Suppressor macrophage treated with lipopolysaccharide for 1 hour (primary cell): ENCODE results near the gene MRPS21.

Experiments used
- DNase-seq, 3 donors: peaks; one replicate each; pipeline ENCODE4 v3.0.0-alpha.2; 2020 to 2022

Gene MRPS21

GRCh38 chr1:150293433-150294253 is at the start of gene MRPS21:
TSS of gene MRPS21 (plus strand) at chr1:150293861. CDS start at chr1:150294367, 506 bp downstream.
- DNase-seq: peak; percentile 85 to 88 (median 87)

- DNase-seq: no peak
Observed at GRCh38 chr1:150249936-150250335, 43.7 kb upstream of the MRPS21 start.

GRCh38 chr1:150256198-150256553 is 37.5 kb upstream of the MRPS21 start:
- DNase-seq: no peak

DNA sequence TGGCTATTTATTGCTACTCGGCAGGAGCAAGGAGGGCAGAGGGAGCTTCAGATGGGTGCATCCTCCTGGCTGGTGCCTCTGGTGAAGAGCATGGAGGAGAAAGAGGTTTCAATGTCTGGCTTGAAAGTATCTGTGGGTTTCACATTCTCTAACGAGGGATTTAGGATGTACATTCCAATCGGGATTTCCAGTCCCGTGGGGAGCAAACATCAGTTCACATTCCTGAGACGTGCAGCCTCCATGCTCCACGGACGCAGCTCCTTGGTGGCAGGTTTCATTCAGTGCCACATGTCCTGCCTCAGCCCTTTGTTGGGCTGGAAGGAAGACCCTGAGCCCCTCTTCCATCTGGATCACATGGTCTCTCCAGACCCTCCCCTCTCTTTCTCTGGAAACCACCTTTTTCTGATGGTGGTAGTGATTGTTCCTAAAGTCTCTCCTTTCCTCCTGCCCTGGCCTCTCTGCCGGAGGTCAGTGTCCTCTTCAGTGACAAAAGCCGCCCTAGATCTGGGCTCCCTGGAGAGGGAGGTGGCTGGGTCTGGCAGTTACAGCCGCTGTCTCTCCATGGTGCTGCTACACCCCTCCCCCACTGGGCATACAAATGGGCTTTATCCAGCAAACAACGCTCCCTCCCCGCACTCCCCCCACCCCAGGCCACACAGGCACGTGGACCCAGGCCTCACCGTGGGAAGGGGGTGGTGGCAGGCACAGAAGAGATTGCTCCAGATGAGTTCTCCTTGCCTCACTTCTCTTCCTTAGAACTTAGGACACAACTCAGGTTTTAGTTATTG is 36.9 kb upstream of the MRPS21 start:
- DNase-seq: no peak

- no peak for DNase-seq
Observed at GRCh38 chr1:150257624-150258585, 35.8 kb upstream of the MRPS21 start, which contains the start of gene CA14. TSS of gene CA14 (plus strand) at chr1:150257774. CDS start at chr1:150258129, 355 bp downstream.

DNA sequence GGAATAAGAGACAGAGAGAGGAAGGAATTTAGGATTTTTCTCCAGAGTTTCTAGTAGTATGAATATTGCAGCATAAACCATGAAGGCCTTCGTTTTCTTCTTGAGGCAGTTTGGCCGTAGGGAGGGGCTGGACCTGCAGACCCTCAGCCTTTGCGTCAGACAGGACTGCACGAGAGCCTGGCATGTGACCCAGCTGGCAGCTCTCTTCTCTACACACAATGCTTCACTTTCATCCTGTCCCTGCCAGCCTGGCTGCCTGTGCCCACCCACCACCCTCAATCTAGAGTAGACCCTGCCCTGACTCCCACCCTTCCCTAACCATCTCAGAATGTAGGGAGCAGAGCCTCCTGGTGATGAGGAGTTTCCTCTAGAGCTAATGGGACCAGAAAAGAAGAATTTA is 34.4 kb upstream of the MRPS21 start:
- no peak for DNase-seq

DNA sequence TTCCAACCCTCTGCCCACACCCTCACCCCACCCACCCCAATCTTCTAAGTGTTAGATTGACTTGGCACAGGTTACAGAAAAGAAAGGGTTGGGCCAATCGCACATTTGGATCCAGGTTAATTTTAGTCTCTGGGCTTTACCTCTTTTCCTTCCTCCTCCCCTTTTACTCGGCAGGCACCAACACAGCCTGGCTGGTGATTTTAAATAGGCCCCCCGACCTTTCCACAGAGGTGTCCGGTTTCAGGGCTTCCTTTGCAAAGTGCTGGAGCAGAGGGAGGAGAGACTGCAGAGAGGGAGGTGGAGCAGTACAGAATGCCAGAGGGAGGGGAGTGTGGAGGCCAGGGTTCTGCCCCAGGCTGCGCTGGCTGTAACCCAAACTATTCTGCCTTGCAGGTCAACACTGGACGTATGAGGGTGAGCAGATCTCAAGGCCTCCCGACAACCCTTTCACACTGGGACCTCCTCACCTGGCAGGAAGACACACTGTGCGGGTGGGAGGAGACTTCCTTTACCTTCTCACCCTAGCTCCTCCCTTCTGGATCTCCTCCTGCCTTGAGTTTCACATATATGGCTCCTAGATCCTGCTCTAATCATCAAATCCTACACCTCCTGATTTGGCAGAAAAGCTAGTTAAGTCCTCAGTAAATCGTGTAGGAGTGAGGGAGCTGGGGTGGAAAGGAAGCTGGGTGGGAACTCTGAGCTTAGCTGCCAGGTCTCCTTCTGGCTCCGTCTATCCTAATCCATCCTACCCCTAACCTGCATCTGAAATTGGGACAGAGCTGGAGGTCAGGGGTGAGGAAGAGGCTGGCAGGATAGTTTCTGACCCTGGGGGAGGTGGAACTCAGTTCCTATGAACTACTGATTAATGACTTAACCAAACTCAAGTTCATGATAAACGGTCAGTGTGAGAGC is 33.6 kb upstream of the MRPS21 start:
- no peak for DNase-seq

DNA sequence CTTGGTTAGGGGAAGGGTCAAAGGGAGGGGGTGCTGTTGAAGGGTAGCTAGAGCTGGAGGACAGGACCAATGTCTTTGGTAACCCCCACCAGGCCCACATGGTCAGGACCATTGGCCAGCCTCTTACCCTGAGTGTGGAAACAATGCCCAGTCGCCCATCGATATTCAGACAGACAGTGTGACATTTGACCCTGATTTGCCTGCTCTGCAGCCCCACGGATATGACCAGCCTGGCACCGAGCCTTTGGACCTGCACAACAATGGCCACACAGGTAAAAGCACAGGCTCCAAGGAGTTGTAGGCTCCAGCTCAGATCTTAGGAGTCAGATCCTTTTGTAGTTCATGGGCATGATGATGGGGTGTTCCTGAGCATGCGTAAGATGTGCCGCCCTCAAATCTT is 32.3 kb upstream of the MRPS21 start:
- no peak for DNase-seq

DNA sequence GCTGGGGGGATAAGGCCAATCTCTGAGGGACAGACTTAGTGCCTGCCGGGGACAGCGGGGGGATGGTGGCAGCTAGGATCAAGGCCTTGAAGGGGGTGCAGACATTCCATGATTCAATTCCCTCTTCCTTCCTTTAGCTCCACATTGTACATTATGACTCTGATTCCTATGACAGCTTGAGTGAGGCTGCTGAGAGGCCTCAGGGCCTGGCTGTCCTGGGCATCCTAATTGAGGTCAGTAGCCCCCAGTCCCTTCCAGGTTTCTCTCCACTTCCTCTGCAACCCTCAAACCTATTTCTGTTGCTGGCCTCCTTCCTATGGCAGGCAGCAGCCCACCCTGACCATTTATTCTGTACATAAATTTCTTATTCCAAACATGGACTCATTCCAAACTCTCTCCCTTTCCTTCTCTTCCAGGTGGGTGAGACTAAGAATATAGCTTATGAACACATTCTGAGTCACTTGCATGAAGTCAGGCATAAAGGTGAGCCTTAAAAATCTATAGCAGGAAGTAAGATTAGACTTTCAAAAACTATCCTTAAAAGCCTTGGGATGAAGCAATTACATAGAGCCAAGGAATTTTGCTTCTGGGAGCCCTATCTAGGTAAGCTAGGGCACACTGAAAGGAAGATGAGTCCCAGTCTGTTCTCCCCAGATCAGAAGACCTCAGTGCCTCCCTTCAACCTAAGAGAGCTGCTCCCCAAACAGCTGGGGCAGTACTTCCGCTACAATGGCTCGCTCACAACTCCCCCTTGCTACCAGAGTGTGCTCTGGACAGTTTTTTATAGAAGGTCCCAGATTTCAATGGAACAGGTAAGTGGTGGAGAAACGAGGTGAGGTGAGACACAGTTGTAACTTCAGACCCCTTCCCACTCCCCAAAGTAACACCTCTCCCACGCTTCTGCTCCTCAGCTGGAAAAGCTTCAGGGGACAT is 31.0 kb upstream of the MRPS21 start:
- no peak for DNase-seq

DNA sequence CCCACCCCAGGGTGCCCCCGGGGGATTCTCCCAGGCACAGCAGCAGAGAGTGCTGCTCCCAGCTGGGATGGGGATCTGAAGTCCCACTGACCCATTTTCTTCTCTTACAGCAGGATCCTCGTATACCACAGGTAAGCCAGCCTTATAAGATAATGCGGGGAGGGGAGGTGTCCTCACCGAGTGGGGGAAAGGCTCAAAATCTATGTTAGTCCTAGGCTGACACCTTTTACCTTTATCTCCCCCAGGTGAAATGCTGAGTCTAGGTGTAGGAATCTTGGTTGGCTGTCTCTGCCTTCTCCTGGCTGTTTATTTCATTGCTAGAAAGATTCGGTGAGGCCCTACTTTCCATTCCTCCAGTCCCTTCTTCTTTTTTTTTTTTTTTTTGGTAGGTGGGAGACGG is 30.1 kb upstream of the MRPS21 start:
- DNase-seq: no peak

DNA sequence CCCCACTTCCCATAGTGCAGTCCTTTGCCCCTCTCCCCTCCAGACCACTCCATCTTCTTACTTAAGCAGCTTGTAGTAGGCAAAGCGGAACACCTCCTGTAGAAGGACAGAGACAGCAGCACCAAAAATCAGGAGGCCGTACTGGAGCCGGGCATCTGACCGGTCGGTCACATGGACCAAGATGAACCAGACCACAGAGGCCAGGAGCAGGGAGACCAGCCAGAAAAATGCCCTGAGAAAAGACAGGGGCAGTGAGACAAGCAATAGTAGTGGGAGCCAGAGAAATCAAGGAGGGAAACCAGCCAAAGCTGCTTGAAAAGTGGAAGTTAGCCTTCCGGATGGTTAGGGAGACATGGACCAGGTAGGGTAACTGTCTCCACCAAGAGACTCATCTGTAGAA is 25.8 kb upstream of the MRPS21 start:
- DNase-seq: no peak

DNA sequence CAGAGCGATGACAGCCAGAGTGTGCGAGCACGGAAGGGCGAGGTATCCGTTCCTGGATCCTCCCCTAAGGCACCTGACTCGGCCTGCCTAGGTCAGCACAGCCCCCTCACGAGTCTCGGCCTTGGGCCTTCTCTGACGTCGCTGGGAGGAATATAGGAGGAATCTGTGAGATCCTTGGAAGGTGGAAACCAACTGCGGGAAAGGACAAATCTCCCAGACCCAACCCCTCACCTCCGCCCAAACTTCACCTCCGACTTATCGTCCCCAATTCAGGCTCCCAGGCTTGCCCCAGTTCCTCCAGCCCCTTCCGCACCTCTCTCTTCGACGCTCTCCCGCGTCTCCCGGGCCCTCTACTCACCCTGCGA is 25.3 kb upstream of the MRPS21 start:
- peak; percentile 50 to 70 (median 51) for DNase-seq

DNA sequence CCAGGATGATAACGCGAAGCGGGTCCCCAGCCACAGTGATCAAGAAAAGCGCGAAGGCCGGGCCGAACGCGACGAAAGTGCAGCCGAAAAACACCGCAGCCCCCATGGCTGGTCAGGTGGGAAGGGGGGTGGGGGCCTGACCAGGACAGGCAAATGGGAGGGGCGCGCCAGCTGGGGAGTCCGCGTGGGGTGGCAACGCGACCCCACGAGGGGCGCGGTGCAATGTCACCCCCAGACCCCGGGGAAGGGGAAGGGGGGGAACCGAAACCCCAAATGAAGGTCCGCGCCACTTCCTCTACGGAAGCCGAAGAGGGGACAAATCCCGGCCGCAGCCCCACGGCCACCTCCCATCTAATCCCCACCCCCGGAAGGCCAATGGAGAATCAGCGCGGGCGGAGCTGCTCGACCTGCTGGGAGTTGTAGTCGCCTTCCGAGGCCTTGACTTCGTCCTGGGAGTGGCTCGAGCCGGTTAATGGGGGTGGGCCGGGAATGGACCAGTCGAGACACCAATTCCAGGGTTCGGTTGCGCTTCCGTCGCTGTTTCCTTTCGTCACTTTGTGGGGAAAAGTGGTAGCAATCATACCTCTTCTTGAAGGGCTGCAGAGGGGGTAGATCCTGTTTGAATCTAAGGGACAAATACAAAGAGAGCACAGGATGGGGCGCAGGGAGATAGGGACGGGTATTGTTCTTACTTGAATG is 24.8 kb upstream of the MRPS21 start, which contains the start of gene APH1A:
APH1A (minus strand) TSS at position 312 of the 699 bp plus-strand sequence; CDS start at position 106, 206 bp downstream.
- peak; percentile 99 for DNase-seq

DNA sequence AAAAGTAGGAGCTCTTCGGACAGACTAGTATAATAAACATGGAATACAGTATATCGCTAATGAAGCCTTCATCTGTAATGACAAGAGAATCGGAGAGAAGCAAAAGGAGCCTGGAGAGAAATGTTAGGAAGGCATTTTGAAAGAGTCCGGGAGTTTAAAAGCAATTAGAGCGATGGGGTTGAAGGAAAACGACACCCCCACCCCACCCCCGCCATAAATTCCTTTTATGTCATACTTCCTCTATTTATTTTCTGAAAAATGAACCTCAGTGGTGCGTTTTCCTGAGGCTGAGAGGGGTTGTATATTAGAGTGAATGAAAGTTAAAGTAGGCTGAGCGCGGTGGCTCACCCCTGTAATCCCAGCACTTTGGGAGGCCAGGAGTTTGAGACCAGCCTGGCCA is 24.2 kb upstream of the MRPS21 start:
- peak; percentile 67 to 78 (median 76) for DNase-seq

DNA sequence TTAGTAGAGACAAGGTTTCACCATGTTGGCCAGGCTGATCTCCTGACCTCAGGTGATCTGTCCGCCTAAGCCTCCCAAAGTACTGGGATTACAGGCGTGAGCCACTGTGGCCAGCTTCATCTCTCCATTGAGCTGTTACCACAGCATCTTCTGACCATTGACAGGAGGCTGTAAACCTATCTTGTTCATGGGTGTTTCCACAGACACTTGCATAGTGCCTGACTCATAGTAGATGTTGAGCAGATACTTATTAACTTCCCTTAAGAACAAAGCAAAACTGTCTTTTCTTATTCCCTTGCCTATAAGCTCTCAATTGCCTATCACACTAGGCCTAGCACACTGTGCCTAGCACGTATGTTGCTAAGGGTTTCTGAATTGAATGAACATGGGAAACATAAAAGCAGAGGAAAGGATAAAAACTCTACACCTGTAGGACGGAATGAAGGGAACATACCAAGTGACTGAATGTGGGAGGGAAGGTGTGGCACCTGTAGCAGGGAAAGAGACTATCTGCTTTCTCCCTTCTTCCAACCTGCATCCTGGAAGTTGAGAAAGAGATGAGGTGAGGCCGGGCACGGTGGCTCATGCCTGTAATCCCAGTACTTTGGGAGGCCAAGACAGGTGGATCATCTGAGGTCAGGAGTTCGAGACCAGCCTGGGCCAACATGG is 22.2 kb upstream of the MRPS21 start:
- peak; percentile 53 to 80 (median 69) for DNase-seq

DNA sequence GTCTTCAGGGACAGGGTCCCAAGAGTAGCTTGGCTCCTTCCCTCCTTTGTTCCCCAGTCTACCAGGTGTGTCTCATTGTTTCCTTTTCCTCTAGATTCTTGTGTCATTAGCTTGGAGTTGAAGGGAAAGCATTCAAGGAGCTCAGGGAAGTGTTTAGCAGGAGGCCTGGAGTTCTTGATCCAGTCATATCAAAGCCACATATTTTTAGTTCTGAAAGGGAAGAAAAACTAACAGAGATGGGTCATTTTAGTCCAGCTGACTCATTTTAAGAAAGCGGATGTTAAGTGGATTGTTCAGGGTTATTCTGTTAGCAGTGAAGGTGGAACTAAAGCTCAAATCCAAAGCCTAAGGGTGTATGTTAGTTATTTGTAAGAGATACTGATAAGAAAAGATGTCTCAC is 20.4 kb upstream of the MRPS21 start:
- DNase-seq: peak; percentile 31 to 79 (median 75)

- DNase-seq: no peak
Observed at GRCh38 chr1:150280138-150280707, 13.4 kb upstream of the MRPS21 start.

- peak; percentile 76 to 84 (median 79) for DNase-seq
Observed at GRCh38 chr1:150281221-150281757, 12.4 kb upstream of the MRPS21 start.
